ENCODE measurements around the gene ZSCAN25.

DNA sequence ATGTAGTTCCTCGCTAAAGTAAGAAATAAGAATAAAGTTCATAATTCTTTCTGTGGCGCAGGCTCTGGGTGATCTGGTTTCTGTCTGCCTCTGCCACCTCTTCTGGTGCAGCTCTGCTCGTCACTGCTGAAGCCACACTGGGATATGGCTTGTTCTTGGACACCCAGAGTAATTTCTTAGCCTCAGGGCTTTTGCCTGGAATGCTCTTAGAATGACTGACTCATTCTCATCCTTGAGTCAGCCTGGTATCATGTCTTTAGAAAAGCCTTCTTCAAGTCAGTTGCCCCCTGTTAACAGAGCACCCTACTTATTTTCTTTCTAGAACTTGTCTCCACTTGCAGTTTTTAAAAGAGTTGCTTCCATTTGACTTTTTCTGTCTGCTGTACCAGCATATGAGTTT lies 2.0 kb downstream of the ZSCAN25 start:
- TF ChIP-seq TAF1 (IDR thresholded peaks at IDR 0.05; ENCODE audit: low read depth): no peak
- TF ChIP-seq, protein P1, sequence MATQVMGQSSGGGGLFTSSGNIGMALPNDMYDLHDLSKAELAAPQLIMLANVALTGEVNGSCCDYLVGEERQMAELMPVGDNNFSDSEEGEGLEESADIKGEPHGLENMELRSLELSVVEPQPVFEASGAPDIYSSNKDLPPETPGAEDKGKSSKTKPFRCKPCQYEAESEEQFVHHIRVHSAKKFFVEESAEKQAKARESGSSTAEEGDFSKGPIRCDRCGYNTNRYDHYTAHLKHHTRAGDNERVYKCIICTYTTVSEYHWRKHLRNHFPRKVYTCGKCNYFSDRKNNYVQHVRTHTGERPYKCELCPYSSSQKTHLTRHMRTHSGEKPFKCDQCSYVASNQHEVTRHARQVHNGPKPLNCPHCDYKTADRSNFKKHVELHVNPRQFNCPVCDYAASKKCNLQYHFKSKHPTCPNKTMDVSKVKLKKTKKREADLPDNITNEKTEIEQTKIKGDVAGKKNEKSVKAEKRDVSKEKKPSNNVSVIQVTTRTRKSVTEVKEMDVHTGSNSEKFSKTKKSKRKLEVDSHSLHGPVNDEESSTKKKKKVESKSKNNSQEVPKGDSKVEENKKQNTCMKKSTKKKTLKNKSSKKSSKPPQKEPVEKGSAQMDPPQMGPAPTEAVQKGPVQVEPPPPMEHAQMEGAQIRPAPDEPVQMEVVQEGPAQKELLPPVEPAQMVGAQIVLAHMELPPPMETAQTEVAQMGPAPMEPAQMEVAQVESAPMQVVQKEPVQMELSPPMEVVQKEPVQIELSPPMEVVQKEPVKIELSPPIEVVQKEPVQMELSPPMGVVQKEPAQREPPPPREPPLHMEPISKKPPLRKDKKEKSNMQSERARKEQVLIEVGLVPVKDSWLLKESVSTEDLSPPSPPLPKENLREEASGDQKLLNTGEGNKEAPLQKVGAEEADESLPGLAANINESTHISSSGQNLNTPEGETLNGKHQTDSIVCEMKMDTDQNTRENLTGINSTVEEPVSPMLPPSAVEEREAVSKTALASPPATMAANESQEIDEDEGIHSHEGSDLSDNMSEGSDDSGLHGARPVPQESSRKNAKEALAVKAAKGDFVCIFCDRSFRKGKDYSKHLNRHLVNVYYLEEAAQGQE (IDR thresholded peaks at IDR 0.05; ENCODE audit: borderline replicate concordance): no peak
- TF ChIP-seq SMC3 (conservative IDR thresholded peaks at IDR 0.05; ENCODE audit: poor library complexity): no peak
- TF ChIP-seq, protein P2, sequence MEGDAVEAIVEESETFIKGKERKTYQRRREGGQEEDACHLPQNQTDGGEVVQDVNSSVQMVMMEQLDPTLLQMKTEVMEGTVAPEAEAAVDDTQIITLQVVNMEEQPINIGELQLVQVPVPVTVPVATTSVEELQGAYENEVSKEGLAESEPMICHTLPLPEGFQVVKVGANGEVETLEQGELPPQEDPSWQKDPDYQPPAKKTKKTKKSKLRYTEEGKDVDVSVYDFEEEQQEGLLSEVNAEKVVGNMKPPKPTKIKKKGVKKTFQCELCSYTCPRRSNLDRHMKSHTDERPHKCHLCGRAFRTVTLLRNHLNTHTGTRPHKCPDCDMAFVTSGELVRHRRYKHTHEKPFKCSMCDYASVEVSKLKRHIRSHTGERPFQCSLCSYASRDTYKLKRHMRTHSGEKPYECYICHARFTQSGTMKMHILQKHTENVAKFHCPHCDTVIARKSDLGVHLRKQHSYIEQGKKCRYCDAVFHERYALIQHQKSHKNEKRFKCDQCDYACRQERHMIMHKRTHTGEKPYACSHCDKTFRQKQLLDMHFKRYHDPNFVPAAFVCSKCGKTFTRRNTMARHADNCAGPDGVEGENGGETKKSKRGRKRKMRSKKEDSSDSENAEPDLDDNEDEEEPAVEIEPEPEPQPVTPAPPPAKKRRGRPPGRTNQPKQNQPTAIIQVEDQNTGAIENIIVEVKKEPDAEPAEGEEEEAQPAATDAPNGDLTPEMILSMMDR (IDR thresholded peaks at IDR 0.05; ENCODE audit: poor library complexity, severe bottlenecking): no peak
- no peak for TF ChIP-seq MXI1 (conservative IDR thresholded peaks at IDR 0.05; ENCODE audit: poor library complexity, severe bottlenecking)
- no peak for TF ChIP-seq EP300 (conservative IDR thresholded peaks at IDR 0.05; ENCODE audit: poor library complexity, severe bottlenecking)
- no peak for TF ChIP-seq EZH2 (IDR thresholded peaks at IDR 0.05; ENCODE audit: borderline replicate concordance, insufficient read depth, low read length, poor library complexity, severe bottlenecking)

Measured in neural cell (in vitro differentiated cells).